IMR-90 (cell line): ENCODE measurements around the gene NCBP2L. TPM values are rescaled to one million over a fixed set of nuclear protein-coding genes. Genes with fewer than 3 reads are reported as not detected.

Experiments
- ATAC-seq: fragments of 200-7000 bp; cut with Tn5 transposase; 2 replicates; pipeline ENCODE4 v1.9.1; 2020; ENCODE audit warnings: low read depth, mild to moderate bottlenecking, moderate library complexity
- BruUV-seq: library from RNA; stranded (reverse); fragments of 400-500 nt; replicated peaks from 2 replicates; lab custom pipeline; 2021; lab: Mats Ljungman, UMichigan
- CTCF ChIA-PET: fragments of 300-600 bp; formaldehyde crosslinking; extraction: SDS; loops from one replicate; lab custom pipeline; 2021; ENCODE audit warnings: antibody characterized with exemption; lab: Yijun Ruan, JAX
- POLR2A ChIA-PET: fragments of 300-600 bp; sonication (Branson Sonifier 250); formaldehyde crosslinking; loops from one replicate; lab custom pipeline; 2022; ENCODE audit warnings: antibody characterized with exemption; ENCODE audit not compliant: unreplicated experiment; lab: Charles Lee
- DNase-seq: peaks from one replicate; pipeline ENCODE4 v3.0.0; 2013
- H2AFZ ChIP-seq: replicated peaks from 2 replicates; pipeline ENCODE3; 2013; ENCODE audit warnings: low read length, mild to moderate bottlenecking; ENCODE audit not compliant: poor library complexity
- H2AK5ac ChIP-seq: 2 replicates; pipeline ENCODE4 v1.6.1; 2013; ENCODE audit warnings: low read depth, low read length, inconsistent platforms
- H2AK9ac ChIP-seq: replicated peaks from 2 replicates; pipeline ENCODE3; 2013; ENCODE audit warnings: mild to moderate bottlenecking, low read depth, low read length, moderate library complexity; ENCODE audit not compliant: poor library complexity
- H2BK120ac ChIP-seq: 2 replicates; pipeline ENCODE4 v1.6.1; 2013; ENCODE audit warnings: low read depth, low read length, inconsistent platforms
- H2BK15ac ChIP-seq: 3 replicates; pipeline ENCODE4 v1.6.1; 2013; ENCODE audit warnings: low read depth, low read length, inconsistent platforms
- H2BK20ac ChIP-seq: 2 replicates; pipeline ENCODE4 v1.6.1; 2013; ENCODE audit warnings: low read depth, mild to moderate bottlenecking, inconsistent platforms, low read length, moderate library complexity
- H2BK5ac ChIP-seq: 2 replicates; pipeline ENCODE4 v1.6.1; 2013; ENCODE audit warnings: mild to moderate bottlenecking, low read depth, low read length, inconsistent platforms; ENCODE audit not compliant: poor library complexity, severe bottlenecking
- H3K14ac ChIP-seq: replicated peaks from 2 replicates; pipeline ENCODE4 v1.6.1; 2013; ENCODE audit warnings: low read depth, low read length, inconsistent platforms
- H3K18ac ChIP-seq: 2 replicates; pipeline ENCODE4 v1.6.1; 2013; ENCODE audit warnings: low read depth, low read length, control low read depth
- H3K23ac ChIP-seq: 2 replicates; pipeline ENCODE4 v1.6.1; 2013; ENCODE audit warnings: low read depth, low read length, inconsistent platforms
- H3K27ac ChIP-seq: 2 replicates; pipeline ENCODE4 v1.5.1; 2013; ENCODE audit warnings: mild to moderate bottlenecking, control low read depth, low read length; ENCODE audit not compliant: insufficient read depth
- H3K27me3 ChIP-seq: 2 replicates; pipeline ENCODE4 v1.6.1; 2013; ENCODE audit warnings: low read length; ENCODE audit not compliant: control insufficient read depth, insufficient read depth
- H3K36me3 ChIP-seq: 2 replicates; pipeline ENCODE4 v1.6.1; 2013; ENCODE audit warnings: low read length, mixed read lengths; ENCODE audit not compliant: control insufficient read depth, insufficient read depth
- H3K4ac ChIP-seq: 2 replicates; pipeline ENCODE4 v1.6.1; 2013; ENCODE audit warnings: low read depth, low read length, inconsistent platforms
- H3K4me1 ChIP-seq: 2 replicates; pipeline ENCODE4 v1.6.1; 2013; ENCODE audit warnings: low read length, mixed read lengths; ENCODE audit not compliant: control insufficient read depth, insufficient read depth
- H3K4me2 ChIP-seq: 2 replicates; pipeline ENCODE4 v1.6.1; 2013; ENCODE audit warnings: low read depth, mild to moderate bottlenecking, control low read depth, low read length, moderate library complexity
- H3K4me3 ChIP-seq: 2 replicates; pipeline ENCODE4 v1.5.1; 2013; ENCODE audit warnings: low read depth, mild to moderate bottlenecking, control low read depth, low read length, moderate library complexity; ENCODE audit not compliant: insufficient read depth
- H3K56ac ChIP-seq: 2 replicates; pipeline ENCODE4 v1.6.1; 2013; ENCODE audit warnings: low read length, inconsistent platforms; ENCODE audit not compliant: insufficient read depth; ENCODE audit errors: extremely low read depth
- H3K79me1 ChIP-seq, 2 experiments: 2 replicates each; pipeline ENCODE4 v1.6.1; 2013; ENCODE audit warnings: low read length in 2 of 2, inconsistent platforms in 1 of 2, low read depth in 1 of 2
- H3K9ac ChIP-seq: 2 replicates; pipeline ENCODE4 v1.6.1; 2013; ENCODE audit warnings: low read depth, low read length, control low read depth
- H3K9me1 ChIP-seq: 2 replicates; pipeline ENCODE4 v1.6.1; 2013; ENCODE audit warnings: low read length, inconsistent platforms; ENCODE audit not compliant: insufficient read depth
- H3K9me3 ChIP-seq: 2 replicates; pipeline ENCODE4 v1.6.1; 2013; ENCODE audit warnings: low read length; ENCODE audit not compliant: control insufficient read depth, insufficient read depth
- H4K20me1 ChIP-seq: 2 replicates; pipeline ENCODE4 v1.6.1; 2013; ENCODE audit warnings: low read length, inconsistent platforms; ENCODE audit not compliant: insufficient read depth
- H4K5ac ChIP-seq: 2 replicates; pipeline ENCODE4 v1.6.1; 2013; ENCODE audit warnings: mild to moderate bottlenecking, low read depth, low read length, control low read depth
- H4K8ac ChIP-seq, 2 experiments: 2 replicates each; pipeline ENCODE4 v1.6.1; 2013; ENCODE audit warnings: low read depth in 2 of 2, low read length in 2 of 2, control low read depth in 1 of 2, inconsistent platforms in 1 of 2
- H4K91ac ChIP-seq: 2 replicates; pipeline ENCODE4 v1.6.1; 2013; ENCODE audit warnings: low read depth, low read length, inconsistent platforms; ENCODE audit not compliant: insufficient read depth
- BHLHE40 ChIP-seq: fragments of 150-350 bp; IDR thresholded peaks from 2 replicates; pipeline ENCODE4 v1.6.1; 2016; ENCODE audit warnings: mild to moderate bottlenecking, low read depth, low read length
- CEBPB ChIP-seq: IDR thresholded peaks from 2 replicates; pipeline ENCODE4 v1.6.1; 2012; ENCODE audit warnings: low read depth, low read length, improper control_type of control experiment
- FOS ChIP-seq: fragments of 150-350 bp; IDR thresholded peaks from 2 replicates; pipeline ENCODE4 v1.6.1; 2016; ENCODE audit warnings: low read depth, low read length
- MAFK ChIP-seq: IDR thresholded peaks from 2 replicates; pipeline ENCODE4 v1.6.1; 2012; ENCODE audit warnings: low read depth, low read length, improper control_type of control experiment
- MAZ ChIP-seq: IDR thresholded peaks from 2 replicates; pipeline ENCODE4 v1.6.1; 2012; ENCODE audit warnings: low read depth, mild to moderate bottlenecking, low read length, improper control_type of control experiment, moderate library complexity, borderline replicate concordance
- RCOR1 ChIP-seq: IDR thresholded peaks from 2 replicates; pipeline ENCODE4 v1.6.1; 2012; ENCODE audit warnings: mild to moderate bottlenecking, low read length, improper control_type of control experiment; ENCODE audit not compliant: insufficient replicate concordance
- WGBS, 2 experiments: methylation state at CpG; one replicate each; pipeline versions ENCODE4 v1.1.5 to v1.1.7; 2013; ENCODE audit warnings: missing lambda C conversion rate in 2 of 2; ENCODE audit not compliant: insufficient read length in 1 of 2; ENCODE audit errors: extremely low coverage in 2 of 2; 5-methylcytosine and 5-hydroxymethylcytosine counted together
- dilution Hi-C: fragments of 300-500 bp; cut with HindIII; formaldehyde crosslinking; loops from one replicate; pipeline ENCODE4 v1.14.3; 2018; ENCODE audit warnings: low sequenced_read_pairs; ENCODE audit not compliant: unreplicated experiment
- in situ Hi-C: fragments of 300-500 bp; cut with MboI; formaldehyde crosslinking; loops from 3 replicates; pipeline ENCODE4 v1.14.3; 2019; ENCODE audit warnings: low sequenced_read_pairs, inconsistent platforms, mixed read lengths
- intact Hi-C: fragments of 100-400 bp; cut with micrococcal nuclease; formaldehyde crosslinking; loops from 2 replicates; pipeline ENCODE4 v1.10.0; 2022
- polyA plus RNA-seq, 3 experiments: library from polyadenylated mRNA; depleted of rRNA; stranded (reverse); fragments of >200 nt; gene quantifications; 2 replicates each; pipeline ENCODE4 v1.2.3, GENCODE V29; 2012; ENCODE audit warnings: low replicate concordance in 1 of 3
- total RNA-seq: library from RNA; depleted of rRNA; stranded (reverse); fragments of >200 nt; gene quantifications from 2 replicates; pipeline ENCODE4 v1.2.3, GENCODE V29; 2012
- TF ChIP-seq, protein P1 (sequence below): conservative IDR thresholded peaks from 2 replicates; pipeline ENCODE4 v1.5.1; 2012; ENCODE audit warnings: mild to moderate bottlenecking, low read depth, low read length, improper control_type of control experiment

NCBP2L gene
- total and polyA plus RNA-seq, 2 of the 4 experiments (the other 2 are of a cell fraction), result not detected

DNA sequence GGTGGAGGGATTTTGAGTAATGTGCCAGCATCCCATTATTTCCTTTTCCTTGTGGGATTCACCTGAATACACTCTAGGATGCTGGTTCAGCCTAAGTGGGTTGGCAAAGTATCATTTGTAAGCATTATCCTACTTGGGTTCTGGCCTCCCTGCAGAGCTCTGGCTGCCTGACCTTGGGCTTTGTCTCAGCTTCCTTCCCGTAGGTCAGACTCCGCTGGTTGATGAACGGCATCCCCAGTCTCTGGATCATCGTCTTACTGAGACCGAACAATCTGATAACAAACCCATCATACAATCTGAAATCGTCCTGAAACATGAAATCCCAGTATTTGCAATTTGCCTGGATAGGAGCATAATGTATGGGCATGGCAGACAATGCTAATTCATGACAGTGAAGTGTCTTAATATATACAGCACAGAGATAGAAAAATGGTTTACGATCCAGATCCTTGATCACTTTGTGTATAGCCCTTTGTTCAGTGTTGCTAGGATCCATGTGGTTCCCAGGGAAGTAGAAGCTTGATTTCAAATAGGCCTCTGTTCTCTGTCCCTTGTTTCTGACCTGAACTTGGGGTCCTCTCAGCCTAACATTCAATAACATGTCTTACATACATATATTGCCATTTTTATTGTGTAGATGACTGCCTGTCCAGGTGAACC, 53.7 kb downstream of the NCBP2L start:
- POLR2A ChIA-PET, result no interaction called here
- Histone ChIP-seq H2BK5ac (no peak overlapping the region), H3K36me3 (no peaks in the 10 kb centered on the region), H3K56ac (no peak overlapping the region), H3K4me3 (no peak overlapping the region), H3K18ac (no peak overlapping the region), H3K4ac (no peak overlapping the region), H3K4me2 (no peak overlapping the region), H2BK120ac (no peak overlapping the region), H2AFZ (no peak overlapping the region), H3K14ac (no peak overlapping the region), H2BK15ac (no peak overlapping the region), H4K91ac (no peak overlapping the region), H2AK9ac (no peak overlapping the region), H4K8ac (no peak overlapping the region), H3K27me3 (peaks cover 6% of the 10 kb centered on the region), H3K23ac (no peak overlapping the region), H2AK5ac (no peak overlapping the region), H2BK20ac (no peak overlapping the region), H3K9me1 (no peaks in the 10 kb centered on the region), H3K9me3 (no peaks in the 10 kb centered on the region), H3K4me1 (no peaks in the 10 kb centered on the region), H3K27ac (no peak overlapping the region), H4K5ac (no peak overlapping the region), H3K79me1 (no peaks in the 10 kb centered on the region), H4K20me1 (no peaks in the 10 kb centered on the region; the same call in 1 of the 2 replicates), H3K9ac (no peak overlapping the region)
- TF ChIP-seq MAFK (no peak), MAZ (no peak), FOS (no peak), BHLHE40 (no peak), CEBPB (no peak), RCOR1 (no peak)
- TF ChIP-seq, protein P1, sequence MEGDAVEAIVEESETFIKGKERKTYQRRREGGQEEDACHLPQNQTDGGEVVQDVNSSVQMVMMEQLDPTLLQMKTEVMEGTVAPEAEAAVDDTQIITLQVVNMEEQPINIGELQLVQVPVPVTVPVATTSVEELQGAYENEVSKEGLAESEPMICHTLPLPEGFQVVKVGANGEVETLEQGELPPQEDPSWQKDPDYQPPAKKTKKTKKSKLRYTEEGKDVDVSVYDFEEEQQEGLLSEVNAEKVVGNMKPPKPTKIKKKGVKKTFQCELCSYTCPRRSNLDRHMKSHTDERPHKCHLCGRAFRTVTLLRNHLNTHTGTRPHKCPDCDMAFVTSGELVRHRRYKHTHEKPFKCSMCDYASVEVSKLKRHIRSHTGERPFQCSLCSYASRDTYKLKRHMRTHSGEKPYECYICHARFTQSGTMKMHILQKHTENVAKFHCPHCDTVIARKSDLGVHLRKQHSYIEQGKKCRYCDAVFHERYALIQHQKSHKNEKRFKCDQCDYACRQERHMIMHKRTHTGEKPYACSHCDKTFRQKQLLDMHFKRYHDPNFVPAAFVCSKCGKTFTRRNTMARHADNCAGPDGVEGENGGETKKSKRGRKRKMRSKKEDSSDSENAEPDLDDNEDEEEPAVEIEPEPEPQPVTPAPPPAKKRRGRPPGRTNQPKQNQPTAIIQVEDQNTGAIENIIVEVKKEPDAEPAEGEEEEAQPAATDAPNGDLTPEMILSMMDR, result no peak
- 54% methylated on average over 4 of the region's 7 CpGs; no CpG with 5 or more reads in 1 of the 2 experiments for WGBS, 2 experiments
- ATAC-seq (no peak), DNase-seq (no peak)
- CTCF ChIA-PET, result no interaction called here
- intact Hi-C loops, result no loop called here
- BruUV-seq, result no TSS peak
- dilution Hi-C loops, result no loop called here
- in situ Hi-C loops, result no loop called here
